ENCODE data around the gene TNFRSF13B.
"Not testable (repeated sequence)": the region's sequence is repeated elsewhere in the genome, so short reads cannot be mapped to it uniquely, and the experiment has no call there.

The TNFRSF13B gene

GRCh38 chr17:16986391-16986790 lies 14.5 kb upstream of the TNFRSF13B start:
- DNase-seq = no peak

- no peak for DNase-seq
These were observed 10.0 kb upstream of the TNFRSF13B start for GRCh38 chr17:16981928-16982327.

GRCh38 chr17:16980813-16981731 lies 9.2 kb upstream of the TNFRSF13B start:
- peak in 2 of 3 experiments; percentile 46 to 75 for DNase-seq

- no peak for DNase-seq
These were observed 8.1 kb upstream of the TNFRSF13B start for GRCh38 chr17:16980061-16980460.

GRCh38 chr17:16979237-16979823 lies 7.4 kb upstream of the TNFRSF13B start:
- not testable (repeated sequence) for DNase-seq

- no peak for DNase-seq
These were observed 6.0 kb upstream of the TNFRSF13B start for GRCh38 chr17:16977932-16978331.

- no peak for DNase-seq
These were observed 5.0 kb upstream of the TNFRSF13B start for GRCh38 chr17:16976725-16977550.

- no peak for DNase-seq
These were observed 4.1 kb upstream of the TNFRSF13B start for GRCh38 chr17:16975744-16976625.

GRCh38 chr17:16975277-16975651 lies 3.3 kb upstream of the TNFRSF13B start:
- DNase-seq = no peak

- peak in 2 of 3 experiments; percentile 0 to 35 for DNase-seq
These were observed 2.8 kb upstream of the TNFRSF13B start for GRCh38 chr17:16974569-16975276.

GRCh38 chr17:16973760-16974540 lies 2.0 kb upstream of the TNFRSF13B start:
- DNase-seq = peak in 2 of 3 experiments; percentile 24 to 47

- DNase-seq = not testable (repeated sequence)
These were observed 1.1 kb upstream of the TNFRSF13B start for GRCh38 chr17:16973043-16973442.

GRCh38 chr17:16972346-16972745 lies 428 bp upstream of the TNFRSF13B start:
- DNase-seq = no peak

GRCh38 chr17:16969931-16970906 lies 1.7 kb downstream of the TNFRSF13B start:
- DNase-seq = no peak

GRCh38 chr17:16968786-16969185 lies 3.1 kb downstream of the TNFRSF13B start:
- no peak for DNase-seq

GRCh38 chr17:16962804-16963203 lies 9.1 kb downstream of the TNFRSF13B start:
- DNase-seq = no peak

- no peak for DNase-seq
These were observed 10.1 kb downstream of the TNFRSF13B start for GRCh38 chr17:16961792-16962191.

GRCh38 chr17:16961022-16961421 lies 10.9 kb downstream of the TNFRSF13B start:
- not testable (repeated sequence) for DNase-seq

- not testable (repeated sequence) for DNase-seq
These were observed 16.9 kb downstream of the TNFRSF13B start for GRCh38 chr17:16955011-16955410.

Measured in NCI-H1417 (cell line).